Ecto neural progenitor cell (in vitro differentiated cells): ENCODE data around the gene CFAP52.
"Not testable (repeated sequence)": the region's sequence is repeated elsewhere in the genome, so short reads cannot be mapped to it uniquely, and the experiment has no call there.

Source experiments
- DNase-seq: peaks from one replicate; pipeline ENCODE4 v3.0.0-alpha.2; 2018; ENCODE audit warnings: low spot score

Gene CFAP52

DNA sequence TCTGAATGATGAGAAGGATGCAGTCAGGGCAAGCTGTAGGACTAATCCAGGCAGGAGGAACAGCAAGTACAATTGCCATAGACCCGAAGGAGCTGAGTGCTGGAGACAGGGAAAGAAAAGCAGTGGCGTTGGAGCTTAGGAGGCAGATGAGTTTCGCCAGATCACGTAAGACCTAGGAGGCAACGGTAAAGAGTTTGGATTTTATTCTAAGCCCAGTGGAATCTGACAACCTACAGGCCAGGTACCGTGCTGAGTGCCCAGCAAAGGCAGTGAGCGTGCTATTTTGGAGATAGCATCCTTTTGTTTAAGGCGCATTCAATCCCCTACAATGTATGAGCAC, 70.1 kb downstream of the CFAP52 start:
- no peak for DNase-seq

DNA sequence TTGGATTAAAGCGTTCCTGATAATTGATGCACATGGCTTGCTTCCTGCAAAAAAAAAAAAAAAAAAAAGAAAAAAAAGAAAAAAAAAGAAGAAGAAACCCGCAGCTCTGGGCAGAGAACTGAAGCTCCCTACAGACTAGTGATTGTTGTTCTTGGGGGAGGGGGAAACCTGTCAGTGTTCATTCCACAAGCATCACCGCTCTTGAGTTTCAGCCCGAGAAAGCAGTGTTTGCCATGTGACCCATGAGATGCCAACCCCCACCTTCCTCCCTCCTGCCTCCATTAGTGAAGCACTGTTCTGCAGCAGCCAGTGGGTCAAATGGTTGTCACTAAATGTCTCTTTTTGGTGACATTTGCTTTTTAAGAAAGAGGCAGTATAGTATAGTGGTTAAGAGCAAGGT, 70.6 kb downstream of the CFAP52 start:
- DNase-seq = no peak

DNA sequence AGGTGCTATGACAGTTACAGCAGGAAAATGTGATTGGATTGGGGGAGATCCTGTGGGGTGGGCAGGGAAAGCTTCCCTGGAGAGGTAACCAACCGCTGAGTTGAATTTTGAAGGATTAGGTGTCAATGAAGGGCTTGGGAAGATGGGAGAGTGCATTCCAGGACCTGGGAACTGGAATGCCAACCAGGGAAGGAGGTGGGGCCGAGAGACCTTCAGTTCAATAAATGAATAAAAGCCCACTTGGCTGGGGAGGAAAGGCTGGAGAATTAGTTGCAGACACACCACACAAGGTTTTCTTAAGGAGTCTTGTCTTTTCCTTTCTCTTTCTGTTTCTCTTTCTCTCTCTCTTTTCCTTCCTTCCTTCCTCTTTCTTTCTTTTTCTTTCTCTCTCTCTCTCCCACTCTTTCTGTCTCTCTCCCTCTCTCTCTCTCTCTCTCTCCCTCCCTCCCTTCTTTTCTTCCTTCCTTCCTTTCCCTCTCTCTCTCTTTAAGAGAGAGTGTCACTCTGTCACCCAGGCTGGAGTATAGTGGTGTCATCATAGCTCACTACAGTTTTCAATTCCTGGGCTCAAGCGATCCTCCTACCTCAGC, 72.2 kb downstream of the CFAP52 start:
- DNase-seq = no peak

DNA sequence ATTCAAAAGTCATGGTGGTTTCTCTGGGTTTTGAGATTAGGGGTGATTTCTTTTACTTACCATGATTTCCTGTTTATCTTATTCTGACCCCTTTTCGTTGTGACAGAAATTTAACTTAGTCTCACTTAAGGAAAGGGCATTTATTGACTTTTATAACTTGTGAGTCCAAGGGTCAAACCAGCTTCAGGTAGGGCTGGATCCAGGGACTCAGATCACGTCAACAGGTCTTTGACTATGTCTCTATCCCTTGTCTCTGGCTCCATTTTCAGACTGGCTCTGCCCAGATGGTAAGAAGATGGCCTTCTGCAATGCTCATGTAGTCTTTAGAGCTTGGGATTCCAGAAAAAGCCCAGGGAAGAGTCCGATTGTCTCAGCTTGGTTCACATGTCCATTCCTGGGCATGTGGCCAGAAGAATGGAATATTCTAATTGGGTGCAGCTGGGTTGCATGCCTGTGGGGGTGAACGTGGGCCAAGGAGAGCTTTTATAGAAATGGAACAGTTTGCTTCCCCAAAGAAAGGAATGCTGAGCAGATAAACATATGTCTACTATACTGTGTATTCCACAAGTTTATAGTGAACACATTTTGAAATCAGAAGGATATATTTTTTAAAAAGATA, 82.3 kb downstream of the CFAP52 start:
- no peak for DNase-seq

DNA sequence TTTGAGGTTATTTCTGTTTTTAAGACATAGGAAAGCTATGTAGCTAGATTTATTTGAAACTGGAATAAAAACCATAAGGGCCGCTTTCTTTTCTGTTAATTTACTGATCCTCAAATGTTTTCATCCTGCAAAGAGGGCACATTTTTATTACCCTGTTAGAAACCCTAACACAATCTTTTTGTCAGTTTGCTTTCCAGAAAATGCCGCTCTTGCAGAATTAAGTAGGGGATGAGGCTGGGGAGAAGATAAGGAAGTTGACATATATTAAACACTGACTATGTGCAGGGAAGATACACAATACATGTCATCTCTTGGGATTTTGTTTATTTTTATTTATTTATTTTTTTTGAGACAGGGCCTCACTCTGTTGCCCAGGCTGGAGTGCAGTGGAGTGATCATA, 84.6 kb downstream of the CFAP52 start:
- no peak for DNase-seq

DNA sequence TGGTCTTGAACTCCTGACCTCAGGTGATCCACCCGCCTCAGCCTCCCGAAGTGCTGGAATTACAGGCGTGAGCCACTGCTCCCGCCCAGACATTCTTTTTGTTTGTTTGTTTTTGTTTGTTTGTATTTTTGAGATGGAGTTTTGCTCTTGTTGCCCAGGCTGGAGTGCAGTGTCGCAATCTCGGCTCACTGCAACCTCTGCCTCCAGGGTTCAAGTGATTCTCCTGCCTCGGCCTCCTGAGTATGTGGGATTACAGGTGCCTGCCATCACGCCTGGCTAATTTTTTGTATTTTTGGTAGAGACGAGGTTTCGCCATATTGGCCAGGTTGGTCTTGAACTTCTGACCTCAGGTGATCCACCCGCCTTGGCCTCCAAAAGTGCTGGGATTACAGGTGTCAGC, 87.1 kb downstream of the CFAP52 start:
- not testable (repeated sequence) for DNase-seq

DNA sequence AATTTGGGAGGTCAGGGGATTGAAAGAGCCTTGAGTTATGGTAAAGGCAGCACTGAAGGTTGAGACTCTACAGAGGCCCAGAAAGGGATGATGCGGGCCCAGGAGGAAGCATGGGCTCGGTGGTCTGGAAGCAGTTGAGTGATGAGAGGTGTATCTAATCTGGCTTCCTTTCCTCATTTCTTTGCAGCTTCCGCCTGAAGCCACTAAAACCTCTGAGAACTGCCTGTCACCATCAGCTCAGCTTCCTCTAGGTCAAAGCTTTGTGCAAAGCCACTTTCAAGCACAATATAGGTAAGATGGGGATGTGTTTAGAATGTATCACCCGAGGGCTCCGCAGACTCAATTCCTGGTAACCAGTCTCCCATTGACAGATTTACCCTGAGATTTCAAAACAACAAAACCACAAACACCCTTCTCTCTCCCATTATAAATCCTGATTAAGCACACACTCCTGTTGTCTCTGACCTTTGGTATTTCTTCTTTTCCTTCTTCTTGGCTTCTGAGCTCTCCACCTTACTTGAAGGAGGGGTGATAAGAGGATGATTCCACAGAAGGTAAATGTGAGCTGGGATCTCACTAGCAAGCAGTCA, 90.1 kb downstream of the CFAP52 start:
- DNase-seq = no peak

DNA sequence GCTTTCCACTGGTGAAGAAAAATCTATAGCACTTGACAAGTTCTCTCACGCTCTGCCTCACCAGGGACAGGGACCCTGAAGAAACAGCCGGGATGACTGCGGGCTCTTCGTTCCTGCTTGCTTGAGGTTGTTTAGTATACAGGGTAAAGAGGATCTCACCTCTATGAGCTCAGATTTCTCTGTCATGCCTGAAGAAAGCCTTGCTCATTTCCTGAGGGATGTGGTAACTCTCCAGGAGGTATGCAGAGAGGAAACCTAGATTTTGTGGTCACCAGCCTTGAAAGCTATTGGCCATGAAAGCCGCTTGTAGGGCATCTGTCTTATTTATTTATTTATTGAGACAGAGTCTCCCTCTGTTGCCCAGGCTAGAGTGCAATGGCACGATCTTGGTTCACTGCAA, 92.1 kb downstream of the CFAP52 start:
- DNase-seq = no peak

DNA sequence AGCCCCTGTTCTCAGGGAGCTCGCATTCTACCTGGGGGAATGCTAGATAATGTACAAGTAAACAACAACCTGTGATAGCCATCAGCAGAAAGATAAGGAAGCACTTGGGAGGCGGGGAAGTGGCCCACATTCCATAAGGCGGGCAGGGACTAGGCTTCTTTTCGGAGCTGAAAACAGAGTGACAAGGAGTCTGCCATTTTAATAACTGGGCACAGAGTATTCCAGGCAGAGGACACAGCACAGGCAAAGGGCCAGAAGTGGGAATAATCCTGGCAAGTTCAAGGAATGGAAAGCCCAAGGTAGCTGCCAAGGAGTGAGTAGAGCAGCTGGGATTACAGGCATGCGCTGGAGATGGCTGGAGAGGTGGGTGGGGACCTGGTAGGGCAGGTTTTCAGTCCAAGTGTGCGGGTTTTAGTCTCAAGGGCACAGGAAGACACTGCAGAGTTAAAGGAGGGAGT, 93.1 kb downstream of the CFAP52 start:
- no peak for DNase-seq

DNA sequence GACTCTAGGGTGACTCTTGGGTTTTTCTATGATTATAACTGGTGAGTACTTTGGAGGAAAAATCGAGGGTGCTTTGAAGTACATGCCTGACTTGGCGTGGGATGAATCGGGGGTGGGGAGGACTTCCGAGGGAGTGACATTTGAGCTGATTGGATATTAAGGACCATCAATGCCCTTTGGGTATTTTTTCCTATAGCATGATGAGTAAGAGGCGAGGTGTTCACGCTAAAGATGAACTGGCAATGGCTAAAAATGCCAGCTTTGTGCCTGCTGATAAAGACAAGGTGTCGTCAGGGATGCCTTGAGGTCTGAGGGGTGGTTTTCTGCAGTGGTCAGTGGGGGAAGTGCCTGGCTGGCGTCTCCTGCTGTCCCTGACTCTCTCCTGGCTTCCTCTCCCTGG, 94.2 kb downstream of the CFAP52 start:
- no peak for DNase-seq

DNA sequence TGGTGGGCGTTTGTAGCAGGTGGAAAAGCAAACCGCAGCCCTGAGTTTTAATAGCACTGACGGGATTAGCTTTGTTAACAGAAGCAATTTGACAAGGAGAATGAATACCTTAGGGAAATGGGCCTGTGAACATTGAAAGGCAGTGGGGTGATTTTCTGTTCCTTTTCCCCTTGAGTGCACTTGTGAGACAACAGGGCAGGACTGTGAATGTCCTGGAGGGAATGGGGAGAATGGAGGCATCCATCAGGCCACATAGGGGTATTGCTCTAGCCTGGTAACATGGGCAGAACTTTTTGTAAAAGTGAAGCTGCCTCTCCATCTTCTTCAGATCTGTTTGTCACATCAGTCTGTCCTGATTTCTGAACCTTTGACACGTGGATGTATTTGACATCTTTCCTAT, 95.1 kb downstream of the CFAP52 start:
- DNase-seq = no peak

DNA sequence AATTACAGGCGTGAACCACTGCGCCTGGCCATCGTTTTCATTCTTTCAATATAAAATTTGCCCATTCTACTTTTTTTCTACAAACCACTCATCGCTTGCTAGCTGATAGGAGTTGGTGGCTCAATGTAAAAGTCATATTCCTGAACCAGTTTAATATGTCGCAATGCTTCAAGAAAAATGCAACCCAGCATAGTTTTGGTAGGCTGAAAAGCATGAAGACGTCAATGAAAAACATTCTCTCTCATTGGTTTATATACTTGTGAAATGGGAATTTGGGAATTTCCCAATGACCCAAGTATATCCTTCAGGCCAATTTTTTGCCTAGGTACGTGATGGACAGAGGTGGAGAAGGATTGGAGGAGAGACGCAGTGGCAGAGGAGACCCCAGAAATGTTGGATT, 95.8 kb downstream of the CFAP52 start:
- no peak for DNase-seq

DNA sequence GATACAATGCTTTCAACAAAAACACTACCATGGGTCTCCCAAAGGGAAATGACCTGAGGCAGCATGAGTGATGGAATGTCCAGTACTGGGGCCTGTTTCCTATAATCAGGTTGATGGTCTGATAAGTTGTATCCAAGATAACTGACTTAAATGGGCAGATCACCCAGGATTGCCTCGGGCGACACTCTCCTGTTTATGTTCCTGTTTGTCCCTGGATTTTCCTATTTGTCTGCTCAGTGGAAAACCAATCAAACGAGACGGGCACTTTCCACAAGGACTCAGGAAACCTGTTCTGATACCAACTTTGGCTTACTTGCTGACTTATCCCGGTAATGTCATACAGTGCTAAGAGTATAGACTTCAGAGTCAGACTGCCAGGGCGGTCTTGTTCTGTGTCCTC, 96.2 kb downstream of the CFAP52 start:
- no peak for DNase-seq

DNA sequence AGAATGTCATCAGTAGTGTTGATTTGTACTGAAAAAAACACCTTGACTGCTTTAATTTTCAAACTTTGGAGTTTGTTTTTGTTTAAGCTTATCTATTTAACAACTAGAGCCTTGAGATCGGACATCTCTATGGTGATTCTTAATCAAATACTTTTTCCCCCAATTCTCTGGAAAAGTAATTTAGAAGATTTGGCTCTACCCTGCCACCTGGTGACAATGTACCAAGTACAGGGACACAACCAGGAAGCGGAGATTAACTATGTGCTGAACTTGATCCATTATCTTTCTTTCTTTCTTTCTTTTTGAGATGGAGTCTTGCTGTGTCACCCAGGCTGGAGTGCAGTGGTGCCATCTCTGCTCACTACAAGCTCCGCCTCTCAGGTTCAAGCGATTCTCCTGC, 99.6 kb downstream of the CFAP52 start:
- DNase-seq = no peak

DNA sequence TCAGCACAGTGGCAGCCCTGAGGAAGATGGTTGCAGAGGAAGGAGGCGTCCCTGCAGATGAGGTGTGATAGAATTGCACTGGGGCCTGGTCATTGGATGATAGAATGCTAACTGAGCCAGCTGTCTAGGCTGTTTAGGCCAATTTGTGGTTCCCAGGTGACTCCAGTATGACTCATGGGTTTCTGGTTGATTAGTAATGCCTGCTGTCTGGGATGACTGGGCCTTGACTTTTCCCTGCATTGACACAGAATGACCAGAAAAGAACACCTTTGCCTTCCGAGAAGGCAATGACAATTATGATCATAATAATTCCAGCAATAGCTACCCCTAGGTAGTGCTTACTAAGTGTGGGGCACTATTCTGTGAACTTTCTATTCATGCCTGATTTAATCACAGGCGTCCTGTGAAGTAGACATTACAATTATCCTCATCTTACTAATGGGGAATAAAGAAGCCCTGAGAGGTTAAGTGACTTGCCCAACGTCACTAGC, 100.4 kb downstream of the CFAP52 start:
- DNase-seq = no peak

DNA sequence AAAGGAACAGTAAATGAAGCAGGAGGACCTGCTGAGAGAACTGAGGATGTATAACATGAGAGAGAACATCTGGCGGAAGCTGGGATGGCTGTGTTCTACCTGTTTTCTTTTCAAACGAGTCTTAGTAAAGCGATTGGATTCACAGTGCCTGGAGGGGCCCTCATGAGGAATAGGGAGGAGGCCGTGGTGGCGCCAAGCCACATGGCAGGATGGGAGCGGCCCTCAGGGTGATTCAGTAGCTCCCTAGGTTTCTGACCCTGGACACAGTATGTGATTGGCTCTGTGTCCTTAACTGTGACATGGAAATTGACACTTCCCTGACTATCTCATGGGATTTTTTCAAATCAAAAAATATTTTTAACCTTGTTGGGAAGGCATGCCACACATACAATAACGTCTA, 101.0 kb downstream of the CFAP52 start:
- DNase-seq = no peak

DNA sequence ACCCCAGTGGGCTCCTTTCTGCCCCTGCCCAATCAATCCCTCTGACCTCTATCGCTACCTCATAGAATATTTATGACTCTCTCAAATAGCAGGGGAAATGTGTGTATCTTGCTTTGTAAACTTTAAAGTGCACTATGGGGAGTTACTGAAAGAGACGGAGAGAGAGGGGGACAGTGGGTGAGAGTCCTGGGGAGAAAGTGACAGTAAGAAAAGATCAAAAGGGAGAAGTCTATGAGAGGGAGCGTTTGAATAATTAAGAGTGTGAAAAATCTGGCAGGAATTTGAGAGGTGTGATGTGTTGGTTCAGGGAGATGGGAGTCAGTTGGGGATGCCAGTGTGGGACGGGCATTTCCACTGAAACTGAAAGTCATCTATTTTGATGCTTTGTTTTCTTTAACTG, 101.5 kb downstream of the CFAP52 start:
- DNase-seq = no peak

DNA sequence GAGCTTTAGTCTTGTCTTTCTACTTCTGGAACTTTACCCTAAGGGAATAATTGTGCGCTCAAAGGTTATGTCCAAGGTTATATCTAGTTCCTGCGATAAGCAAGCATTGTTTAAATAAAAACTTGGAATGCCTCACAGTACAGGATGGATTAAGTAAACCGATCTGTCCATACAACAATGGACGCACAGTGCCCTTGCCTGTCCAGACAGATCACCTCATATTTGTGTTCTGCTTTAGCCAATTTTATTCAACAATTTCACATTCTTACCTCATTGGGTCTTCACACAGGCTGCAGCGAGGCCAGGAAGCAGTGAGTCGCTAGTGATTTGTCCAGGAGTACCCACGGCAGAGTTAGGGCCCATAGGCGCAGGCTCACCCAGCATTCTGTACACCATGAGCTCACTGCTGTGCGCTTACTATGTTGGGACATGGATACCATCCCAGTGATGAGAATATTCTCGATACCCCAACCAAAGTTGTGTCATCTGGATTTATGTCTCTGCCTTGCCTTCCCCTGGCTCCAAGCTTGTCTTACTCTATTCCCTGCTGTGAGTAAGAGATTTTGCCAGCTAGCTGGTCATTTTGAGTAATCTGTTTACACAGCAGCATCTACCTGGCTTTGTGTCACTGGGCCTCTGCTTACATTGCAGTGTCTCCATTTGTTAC, 108.6 kb downstream of the CFAP52 start:
- DNase-seq = no peak
